ENCODE data around the gene GRIA1. TPM values are rescaled to one million over a fixed set of nuclear protein-coding genes. Genes with fewer than 3 reads are reported as not detected.

GRIA1 gene
- total and polyA plus RNA-seq, 10 of the 15 experiments (the other 5 are each of a cell fraction or from before 2014, with no cell fraction given), result 0.04 to 0.18 (median 0.04) TPM; not detected in 7

- no peaks in the 10 kb centered on the region for H3K27me3 ChIP-seq (replicated peaks in 1 of 2; ENCODE audit: control insufficient read depth in 2 of 2, insufficient read depth in 2 of 2, low read length in 1 of 2)
- SMC1A ChIA-PET (ENCODE audit: uncharacterized antibody, unreplicated experiment), result interaction anchor here (0.6 to 1.3 kb wide), 3 partner anchors 9 to 198 kb away, joined by 3 to 5 read pairs (median 3); no protein-coding TSS in a partner anchor
- intact Hi-C loops (cut with micrococcal nuclease; ENCODE audit: unreplicated experiment) (loop anchor here (10.0 kb wide), 1 partner anchor 62 kb away; no protein-coding TSS in a partner anchor), in situ Hi-C loops (cut with MboI) (no loop called here)
- H3K4me3 ChIP-seq, result no peak overlapping the region
- WGBS (ENCODE audit: insufficient coverage, insufficient replicate concordance, low lambda C conversion rate, missing lambda C conversion rate), result 22% methylated on average over 2 of the region's 2 CpGs
- no peaks in the 10 kb centered on the region for H3K4me1 ChIP-seq (ENCODE audit: control insufficient read depth, insufficient read depth, low read length)
- TF ChIP-seq SUZ12 (IDR thresholded peaks at IDR 0.05; ENCODE audit: unreplicated experiment) (no peak), HCFC1 (IDR thresholded peaks at IDR 0.05; ENCODE audit: low read length) (no peak), TCF12 (IDR thresholded peaks at IDR 0.05; ENCODE audit: low read depth, low read length) (no peak), NFXL1 (IDR thresholded peaks at IDR 0.05; ENCODE audit: borderline replicate concordance) (no peak), TCF7 (IDR thresholded peaks at IDR 0.05; ENCODE audit: borderline replicate concordance) (no peak)
- no peak overlapping the region for H3K9ac ChIP-seq (ENCODE audit: control insufficient read depth, insufficient read depth, low read length)
- no peaks in the 10 kb centered on the region for H3K9me3 ChIP-seq (replicated peaks; ENCODE audit: control insufficient read depth, insufficient read depth, low read length)
- RAD21 ChIA-PET (ENCODE audit: unreplicated experiment), result no interaction called here
- H4K20me1 ChIP-seq (ENCODE audit: control insufficient read depth, insufficient read depth), result no peaks in the 10 kb centered on the region
- ATAC-seq (no peak), DNase-seq (ENCODE audit: low read depth, low spot score) (no peak), FAIRE-seq (no peak)
- no peaks in the 10 kb centered on the region for H3K36me3 ChIP-seq (ENCODE audit: control insufficient read depth in 2 of 2, insufficient read depth in 2 of 2, low read length in 1 of 2)
- no peak overlapping the region for H3K27ac ChIP-seq (ENCODE audit: control insufficient read depth, insufficient read depth)
- H3K79me2 ChIP-seq (ENCODE audit: control insufficient read depth, insufficient read depth, low read length), result no peaks in the 10 kb centered on the region
- BruUV-seq (replicated peaks), result no TSS peak
- H3K4me2 ChIP-seq (ENCODE audit: control insufficient read depth, insufficient read depth), result no peak overlapping the region
- CTCF ChIA-PET, result interaction anchor here (1.0 kb wide), 1 partner anchor 8 kb away, joined by 3 read pairs; no protein-coding TSS in a partner anchor
- H2AFZ ChIP-seq (ENCODE audit: control insufficient read depth, low read depth, low read length), result no peak overlapping the region
- POLR2A ChIA-PET, result no interaction called here
These were observed 34.1 kb upstream of the GRIA1 start for GRCh38 chr5:153456354-153456753.

GRCh38 chr5:153456993-153457392 lies 33.5 kb upstream of the GRIA1 start:
- TF ChIP-seq YY1 (IDR thresholded peaks at IDR 0.05; ENCODE audit: low read depth, low read length) (no peak), SREBF2 (IDR thresholded peaks at IDR 0.05; ENCODE audit: low read length) (no peak), NFXL1 (IDR thresholded peaks at IDR 0.05; ENCODE audit: borderline replicate concordance) (no peak), TCF12 (IDR thresholded peaks at IDR 0.05; ENCODE audit: low read depth, low read length) (no peak), ZBED1 (IDR thresholded peaks at IDR 0.05; ENCODE audit: borderline replicate concordance) (no peak), RELB (IDR thresholded peaks at IDR 0.05; ENCODE audit: low read depth) (no peak), ZNF217 (IDR thresholded peaks at IDR 0.05) (no peak), MTA2 (IDR thresholded peaks at IDR 0.05; ENCODE audit: low read depth) (no peak), TARDBP (IDR thresholded peaks at IDR 0.05; ENCODE audit: borderline replicate concordance) (no peak), HDAC6 (IDR thresholded peaks at IDR 0.05; ENCODE audit: unreplicated experiment) (no peak), MTA3 (IDR thresholded peaks at IDR 0.05; ENCODE audit: borderline replicate concordance, low read length) (no peak), TCF7 (IDR thresholded peaks at IDR 0.05; ENCODE audit: borderline replicate concordance) (no peak), RELA (IDR thresholded peaks at IDR 0.05; ENCODE audit: borderline replicate concordance, partially characterized antibody) (no peak), HDGF (IDR thresholded peaks at IDR 0.05) (no peak)
- no peak for ATAC-seq
- intact Hi-C loops (cut with micrococcal nuclease; ENCODE audit: unreplicated experiment), result loop anchor here (10.0 kb wide), 1 partner anchor 62 kb away; no protein-coding TSS in a partner anchor

More at GRCh38 chr5:153456993-153457392, 33.5 kb upstream of the GRIA1 start:
- ChIA-PET SMC1A (ENCODE audit: uncharacterized antibody, unreplicated experiment) (no interaction called here), POLR2A (no interaction called here), RAD21 (ENCODE audit: unreplicated experiment) (no interaction called here), CTCF (no interaction called here)
- Histone ChIP-seq H4K20me1 (ENCODE audit: control insufficient read depth, insufficient read depth) (no peaks in the 10 kb centered on the region), H3K9me3 (replicated peaks; ENCODE audit: control insufficient read depth, insufficient read depth, low read length) (no peaks in the 10 kb centered on the region), H3K79me2 (ENCODE audit: control insufficient read depth, insufficient read depth, low read length) (no peaks in the 10 kb centered on the region), H3K36me3 (ENCODE audit: control insufficient read depth in 2 of 2, insufficient read depth in 2 of 2, low read length in 1 of 2) (no peaks in the 10 kb centered on the region), H3K27ac (ENCODE audit: control insufficient read depth, insufficient read depth) (no peak overlapping the region), H2AFZ (ENCODE audit: control insufficient read depth, low read depth, low read length) (no peak overlapping the region), H3K9ac (ENCODE audit: control insufficient read depth, insufficient read depth, low read length) (no peak overlapping the region), H3K4me3 (no peak overlapping the region), H3K4me1 (ENCODE audit: control insufficient read depth, insufficient read depth, low read length) (no peaks in the 10 kb centered on the region), H3K4me2 (ENCODE audit: control insufficient read depth, insufficient read depth) (no peak overlapping the region), H3K27me3 (replicated peaks in 1 of 2; ENCODE audit: control insufficient read depth in 2 of 2, insufficient read depth in 2 of 2, low read length in 1 of 2) (no peaks in the 10 kb centered on the region)
- no peak for DNase-seq (ENCODE audit: low read depth, low spot score)
- WGBS (ENCODE audit: insufficient coverage, insufficient replicate concordance, low lambda C conversion rate, missing lambda C conversion rate), result 41% methylated on average over 1 of the region's 1 CpG
- in situ Hi-C loops (cut with MboI), result no loop called here
- FAIRE-seq, result no peak
- no TSS peak for BruUV-seq (replicated peaks)

All from GM12878 (cell line).